HG02840 (cell line): ENCODE measurements around the gene ITPKC.
A peak's percentile ranks its signal among the peaks of the same experiment; 100 is the strongest.

ENCODE experiments used
- ATAC-seq: cut with Tn5 transposase; IDR thresholded peaks from one replicate; pipeline ENCODE4 v1.9.1; 2021; ENCODE audit warnings: mild to moderate bottlenecking, moderate library complexity, moderate number of reproducible peaks; ENCODE audit not compliant: unreplicated experiment, low FRiP score

Gene ITPKC

DNA sequence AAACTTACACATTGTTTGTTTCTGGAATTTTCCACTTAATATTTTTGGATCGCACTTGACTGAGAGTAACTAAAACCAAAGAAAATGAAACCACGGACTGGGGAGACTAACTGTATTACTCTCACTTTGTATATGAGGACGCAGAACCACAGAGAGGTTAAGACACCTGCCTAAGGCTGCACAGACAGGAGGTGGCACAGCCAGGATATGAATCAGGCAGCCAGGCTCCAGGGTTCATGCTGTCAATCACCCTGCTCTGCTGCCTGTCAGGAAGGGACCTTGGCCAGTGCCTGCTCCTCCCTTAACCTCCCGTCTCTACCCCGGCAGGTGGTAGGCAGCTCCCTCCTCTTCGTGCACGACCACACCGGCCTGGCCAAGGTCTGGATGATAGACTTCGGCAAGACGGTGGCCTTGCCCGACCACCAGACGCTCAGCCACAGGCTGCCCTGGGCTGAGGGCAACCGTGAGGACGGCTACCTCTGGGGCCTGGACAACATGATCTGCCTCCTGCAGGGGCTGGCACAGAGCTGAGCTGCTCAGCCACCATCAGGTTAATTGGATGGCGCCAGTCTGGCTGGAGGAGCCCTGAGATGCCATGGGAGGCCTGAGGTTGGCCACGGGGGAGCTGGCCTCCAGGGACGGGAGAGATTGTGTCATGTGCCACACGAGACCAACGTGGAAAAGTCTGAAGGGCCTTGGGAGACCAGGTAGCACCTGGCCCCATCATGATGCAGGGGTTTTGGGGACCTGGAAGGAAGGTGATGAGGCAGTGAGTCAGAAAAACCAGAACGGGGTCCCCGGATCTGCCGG lies 22.3 kb downstream of the ITPKC start:
- ATAC-seq = no peak

DNA sequence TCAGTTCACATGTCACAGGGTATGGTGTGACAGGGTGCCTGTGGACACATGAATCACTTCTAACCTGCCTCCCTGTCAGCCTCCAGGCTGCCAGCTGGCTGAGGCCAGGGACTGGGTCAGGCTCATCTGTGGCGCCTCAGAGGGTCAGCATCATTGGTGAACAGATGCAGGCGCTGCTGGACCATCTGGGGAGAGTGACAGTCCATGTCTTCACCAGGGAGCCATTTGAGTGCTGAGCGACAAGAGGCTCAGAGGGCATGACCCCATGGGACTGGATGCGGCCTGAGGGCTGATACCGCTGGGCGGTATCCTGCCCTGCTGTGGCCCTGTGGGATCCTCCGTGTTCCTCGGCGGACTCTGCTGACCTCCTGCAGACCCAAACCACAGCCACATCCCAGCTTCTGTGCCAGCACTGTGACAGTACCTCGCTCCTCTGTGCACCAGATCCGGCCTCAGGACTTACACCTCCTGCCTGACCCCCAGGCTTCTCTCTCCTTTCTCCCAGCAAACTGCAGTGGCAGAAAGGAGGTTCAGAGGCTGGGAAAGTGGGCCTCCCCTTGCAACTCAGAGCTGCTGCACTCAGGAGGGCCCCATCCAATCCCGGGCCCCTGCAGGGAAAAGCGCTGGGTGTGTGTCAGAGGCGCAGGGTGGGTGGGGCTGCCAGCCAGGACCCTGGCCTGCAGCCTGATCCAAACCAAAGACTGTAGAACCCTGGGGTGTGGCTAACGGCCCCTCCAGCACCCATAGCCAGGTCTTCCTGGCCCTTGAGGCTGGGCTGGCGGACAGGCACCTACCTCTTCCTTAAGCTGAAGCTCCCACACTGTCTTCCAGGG lies 23.2 kb downstream of the ITPKC start:
- ATAC-seq = no peak

DNA sequence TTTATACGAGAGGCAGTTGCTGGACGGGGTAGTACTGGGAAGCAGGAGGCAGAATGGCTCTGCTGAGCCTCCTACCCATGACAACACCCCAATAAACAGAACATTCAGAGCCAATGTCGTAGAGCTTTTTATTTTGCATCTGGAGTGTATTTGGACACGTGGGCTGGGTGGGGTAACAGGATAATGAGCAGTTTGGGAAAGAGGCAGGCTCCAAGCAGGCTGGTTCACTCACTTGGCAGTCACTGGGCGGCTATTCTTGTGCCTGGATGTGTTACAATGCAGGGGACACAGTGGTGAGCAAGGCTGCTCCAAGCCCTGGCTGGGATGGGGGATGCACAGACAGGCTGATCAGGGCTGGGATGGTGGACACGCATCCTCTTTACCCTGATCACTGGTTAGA lies 23.8 kb downstream of the ITPKC start:
- ATAC-seq = no peak

DNA sequence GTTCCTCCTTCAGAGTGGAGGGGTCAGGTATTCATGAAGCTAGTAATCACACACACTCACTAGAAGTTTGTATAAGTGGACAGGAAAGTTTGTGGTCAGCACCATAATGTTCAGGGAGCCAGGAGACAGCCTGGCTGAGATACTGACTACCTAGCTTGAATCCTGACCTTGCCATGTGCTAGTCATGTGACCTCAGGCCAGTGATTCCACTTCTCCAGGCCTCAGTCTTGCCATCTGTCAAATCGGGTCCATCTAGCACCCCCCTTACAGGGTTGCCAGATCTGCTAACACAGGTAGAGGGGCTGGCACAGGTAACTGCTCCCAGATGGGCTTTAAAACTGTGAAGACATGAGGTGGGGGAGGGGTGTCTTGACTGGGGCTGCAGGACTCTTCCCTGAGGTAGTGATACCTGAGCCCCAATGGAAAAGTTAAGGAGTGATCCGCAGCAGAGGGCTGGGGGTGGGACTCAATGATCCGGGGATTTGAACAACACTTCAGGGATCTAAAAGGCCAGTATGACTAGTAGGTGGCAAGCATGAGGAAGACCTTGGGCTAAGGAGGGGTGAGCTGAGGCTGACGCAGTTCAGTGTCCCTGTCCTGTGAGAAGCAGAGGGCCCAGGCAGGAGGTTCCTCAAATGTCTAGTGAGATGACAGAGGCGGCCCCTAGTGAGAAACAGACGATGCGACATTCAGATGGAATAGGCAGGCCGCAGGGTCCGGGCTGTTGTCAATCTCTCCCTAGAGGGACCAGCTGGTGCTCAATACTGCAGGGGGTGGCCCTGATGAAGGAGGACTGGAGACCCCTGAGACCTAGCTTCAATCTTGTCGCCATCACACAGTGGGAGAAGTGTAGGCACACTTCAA lies 24.8 kb downstream of the ITPKC start:
- no peak for ATAC-seq

DNA sequence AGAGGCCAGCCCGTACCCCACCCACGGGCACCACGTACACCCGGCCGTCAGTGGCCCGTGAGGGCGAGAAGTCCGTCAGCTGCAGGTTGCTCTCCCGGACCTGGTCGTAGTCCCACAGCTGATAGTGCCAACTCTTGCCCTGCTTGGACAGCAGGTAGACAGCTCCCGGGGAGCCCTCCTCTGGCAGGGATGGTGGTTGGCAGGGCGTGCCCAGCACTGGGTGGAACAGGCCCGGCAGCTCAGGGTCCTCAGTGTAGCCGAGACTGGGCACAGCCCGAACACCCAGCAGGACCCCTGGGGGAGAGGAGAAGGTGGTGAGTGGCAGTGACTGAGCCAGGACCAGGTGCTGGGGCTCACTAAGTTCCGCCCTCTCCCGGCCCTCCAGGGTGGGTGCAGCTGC lies 25.6 kb downstream of the ITPKC start:
- ATAC-seq = no peak

DNA sequence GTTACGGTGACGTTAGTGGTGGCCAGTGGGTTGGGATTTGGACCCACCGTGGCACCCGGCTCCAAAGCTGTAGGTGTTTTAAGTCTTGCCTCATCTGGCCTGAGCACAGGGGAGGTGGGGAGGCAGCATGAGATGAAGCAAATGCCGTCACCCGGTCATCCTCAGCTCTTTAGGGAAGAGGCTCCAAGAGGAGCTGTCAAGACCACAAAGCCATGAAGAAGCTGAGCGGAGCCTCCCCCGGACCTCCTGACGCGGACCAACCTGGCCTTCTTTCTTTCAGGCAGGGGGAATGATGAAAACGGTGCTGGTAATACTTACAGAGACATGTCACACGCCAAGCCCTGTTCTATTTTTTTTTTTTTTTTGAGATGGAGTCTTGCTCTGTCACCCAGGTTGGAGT lies 26.0 kb downstream of the ITPKC start:
- ATAC-seq = no peak

DNA sequence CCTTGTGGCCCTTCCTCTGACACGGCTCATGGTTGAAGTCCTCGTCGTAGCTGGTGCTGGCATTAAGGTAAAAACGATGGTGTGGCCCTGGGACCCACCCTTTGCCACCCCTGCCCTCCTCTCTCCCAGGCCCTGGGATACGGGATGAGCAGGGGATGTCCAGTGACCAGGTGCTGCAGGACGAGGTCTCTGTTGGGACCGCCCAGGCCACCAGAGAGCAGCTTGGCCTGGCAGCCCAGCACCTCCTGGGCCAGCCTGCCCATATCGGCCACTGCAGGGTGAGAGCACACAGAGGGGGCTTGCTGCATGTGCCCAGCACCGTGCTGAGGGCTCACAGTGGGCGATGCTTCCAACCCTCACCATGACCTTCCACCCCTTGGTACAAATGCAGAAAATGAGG lies 27.0 kb downstream of the ITPKC start:
- no peak for ATAC-seq

DNA sequence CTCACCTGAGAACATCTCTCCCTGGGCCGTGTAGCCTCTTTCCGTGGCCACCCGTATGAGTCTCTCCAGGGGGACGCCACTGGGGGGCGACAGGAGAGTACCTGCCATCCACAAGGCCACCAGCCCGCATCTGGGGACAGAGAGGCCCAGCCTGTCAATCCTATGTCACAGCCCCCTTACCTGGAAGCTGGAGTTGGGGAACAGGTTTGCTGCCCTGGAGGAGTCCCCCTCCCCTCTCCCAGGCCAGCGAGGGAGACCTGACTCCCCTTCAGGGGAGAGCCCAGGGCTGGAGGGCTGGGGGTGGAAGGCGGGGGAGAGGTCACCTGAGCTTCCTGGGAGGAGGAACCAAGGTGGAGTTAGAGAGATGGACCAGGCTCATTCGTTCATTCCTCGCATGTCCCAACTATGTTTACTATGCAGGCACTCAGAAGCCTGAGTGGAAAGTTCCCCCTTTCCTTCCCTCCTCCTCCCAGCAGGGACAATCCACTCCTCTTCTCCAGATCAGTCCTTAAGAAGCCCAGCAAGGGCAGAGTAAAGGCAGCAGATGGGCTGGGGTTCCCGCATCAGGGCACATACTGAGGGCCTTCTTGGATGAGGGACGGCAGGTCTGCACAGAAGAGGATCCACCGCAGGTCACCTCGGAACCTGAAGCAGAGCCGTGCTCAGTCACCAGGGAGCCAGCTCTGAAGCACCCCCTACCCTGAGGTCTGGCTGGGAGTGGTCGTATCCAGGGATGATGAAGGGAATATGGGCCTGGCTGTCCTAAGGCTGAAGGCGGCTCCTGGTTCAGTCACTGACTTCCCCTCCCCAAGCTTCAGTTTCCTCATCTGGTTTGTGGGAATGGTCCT lies 27.9 kb downstream of the ITPKC start:
- no peak for ATAC-seq

DNA sequence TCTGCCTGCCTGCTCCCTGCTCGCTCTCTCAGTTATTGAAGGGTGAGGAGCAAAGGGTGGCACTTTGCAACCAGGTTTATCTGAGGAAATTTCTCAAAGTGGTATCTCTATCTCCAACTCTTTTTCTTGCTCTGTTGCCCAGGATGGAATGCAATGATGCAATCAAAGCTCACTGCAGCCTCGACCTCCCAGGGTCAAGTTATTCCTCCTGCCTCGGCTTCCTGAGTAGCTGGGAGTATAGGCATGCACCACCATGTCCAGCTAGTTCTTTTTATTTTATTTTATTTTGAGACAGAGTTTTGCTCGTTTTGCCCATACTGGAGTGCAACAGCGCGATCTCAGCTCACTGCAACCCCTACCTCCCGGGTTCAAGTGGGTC lies 28.5 kb downstream of the ITPKC start:
- no peak for ATAC-seq

DNA sequence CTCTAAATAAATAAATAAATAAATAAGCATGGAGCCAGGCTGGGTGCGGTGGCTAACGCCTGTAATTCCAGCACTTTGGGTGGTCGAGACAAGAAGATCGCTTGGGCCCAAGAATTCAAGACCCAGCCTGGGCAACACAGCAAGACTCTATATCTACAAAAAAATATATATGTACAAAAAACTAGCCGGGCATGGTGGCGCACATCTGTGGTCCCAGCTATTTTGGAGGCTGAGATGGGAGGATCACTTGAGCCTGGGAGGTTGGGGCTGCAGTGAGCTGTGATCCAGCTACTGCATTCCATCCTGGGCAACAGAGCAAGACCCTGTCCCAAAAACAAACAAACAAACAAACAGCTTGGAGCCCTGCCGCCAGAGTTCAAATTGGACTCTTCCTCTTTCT lies 30.6 kb downstream of the ITPKC start:
- ATAC-seq = no peak

DNA sequence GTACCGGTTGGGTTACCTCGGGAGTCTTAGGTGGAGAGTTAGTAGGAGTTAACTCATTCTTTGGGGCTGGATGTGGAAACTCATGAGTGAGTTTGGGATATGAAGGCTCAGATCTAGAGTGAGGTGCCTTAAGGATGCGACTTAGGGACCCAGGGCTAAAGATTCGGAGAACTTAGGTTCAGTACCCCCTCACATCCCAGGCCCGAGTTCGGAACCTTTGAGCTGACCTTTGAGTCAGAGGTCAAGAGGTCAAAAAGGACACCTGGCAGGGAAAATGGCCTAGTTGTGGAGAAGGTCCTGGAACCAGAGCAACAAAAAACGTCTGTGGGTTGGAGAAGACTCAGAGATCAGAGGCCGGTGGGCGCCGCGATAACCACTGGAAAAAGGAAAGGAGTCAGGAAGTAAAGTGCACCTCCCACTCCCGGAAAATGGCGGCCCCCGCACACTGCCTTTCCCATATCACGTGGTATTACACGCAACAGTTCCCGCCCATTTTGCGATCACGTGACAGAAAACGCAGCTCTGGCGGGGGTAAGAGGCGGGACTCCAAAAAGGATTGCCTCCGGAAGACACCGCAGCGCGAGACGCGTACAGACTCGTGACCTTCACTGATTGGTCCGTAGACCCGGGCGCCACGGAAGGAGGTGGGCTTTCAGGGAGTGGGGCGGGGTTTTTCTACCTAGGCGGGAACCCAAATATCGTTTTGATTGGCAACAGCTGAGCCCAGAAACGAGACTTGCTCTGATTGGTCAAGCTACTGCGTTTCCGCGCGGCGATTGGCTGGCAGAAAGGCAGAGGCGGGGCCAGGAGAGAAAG lies 33.4 kb downstream of the ITPKC start, which contains the start of gene ACTMAP:
Gene ACTMAP, minus strand, starts transcription at position 420 of the 816 bp plus-strand sequence. CDS start 674 bp downstream, outside the sequence.
- peak; percentile 88 for ATAC-seq

DNA sequence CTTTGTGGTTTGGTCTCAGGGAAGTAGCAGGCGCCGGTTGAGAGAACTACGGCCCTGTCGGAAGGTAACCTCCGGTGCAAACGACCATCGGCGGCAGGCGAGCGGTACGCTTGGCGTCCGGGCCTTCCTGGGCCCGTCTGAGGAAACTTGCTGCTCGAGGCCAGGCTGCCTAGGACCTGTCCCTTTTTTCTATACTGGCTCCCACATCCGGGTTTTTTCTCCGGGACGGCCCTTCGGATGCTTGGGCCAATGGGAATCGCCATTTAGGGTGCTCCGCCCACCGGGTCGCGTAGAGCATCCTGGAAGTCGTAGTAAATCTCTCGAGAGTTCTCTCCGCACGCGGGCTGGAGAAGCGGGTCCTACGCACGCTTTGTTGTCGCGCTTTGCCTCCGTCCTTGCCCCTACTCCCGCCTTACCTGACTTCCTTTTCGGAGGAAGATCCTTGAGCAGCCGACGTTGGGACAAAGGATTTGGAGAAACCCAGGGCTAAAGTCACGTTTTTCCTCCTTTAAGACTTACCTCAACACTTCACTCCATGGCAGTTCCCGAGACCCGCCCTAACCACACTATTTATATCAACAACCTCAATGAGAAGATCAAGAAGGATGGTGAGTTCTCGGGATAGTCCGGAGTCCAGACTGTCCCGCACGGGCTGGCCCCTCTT lies 34.1 kb downstream of the ITPKC start, which contains the start of gene SNRPA:
Gene SNRPA, plus strand, starts transcription at position 330 of the 664 bp plus-strand sequence. Its CDS starts 206 bp downstream, at position 536.
- peak; percentile 63 for ATAC-seq

DNA sequence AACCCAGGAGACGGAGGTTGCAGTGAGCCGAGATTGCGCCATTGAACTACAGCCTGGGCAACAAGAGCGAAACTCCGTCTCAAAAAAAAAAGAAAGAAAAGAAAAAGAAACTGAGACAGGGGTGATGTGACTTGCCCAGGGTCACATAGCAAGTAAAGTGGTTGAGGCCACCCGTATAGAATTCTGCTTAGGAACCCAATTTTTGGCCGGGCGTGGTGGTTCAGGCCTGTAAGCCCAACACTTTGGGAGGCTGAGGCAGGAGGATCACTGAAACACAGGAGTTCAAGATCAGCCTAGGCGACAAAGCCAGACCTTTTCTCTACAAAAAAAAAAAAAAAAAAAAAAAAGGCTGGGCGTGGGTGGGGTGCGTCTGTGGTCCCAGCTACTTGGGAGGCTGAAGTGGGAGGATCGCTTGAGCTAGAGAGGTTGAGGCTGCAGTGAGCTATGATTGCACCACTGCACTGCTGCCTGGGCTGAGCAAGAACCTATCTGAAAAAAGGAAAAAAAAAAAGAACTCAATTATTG lies 35.4 kb downstream of the ITPKC start:
- no peak for ATAC-seq

DNA sequence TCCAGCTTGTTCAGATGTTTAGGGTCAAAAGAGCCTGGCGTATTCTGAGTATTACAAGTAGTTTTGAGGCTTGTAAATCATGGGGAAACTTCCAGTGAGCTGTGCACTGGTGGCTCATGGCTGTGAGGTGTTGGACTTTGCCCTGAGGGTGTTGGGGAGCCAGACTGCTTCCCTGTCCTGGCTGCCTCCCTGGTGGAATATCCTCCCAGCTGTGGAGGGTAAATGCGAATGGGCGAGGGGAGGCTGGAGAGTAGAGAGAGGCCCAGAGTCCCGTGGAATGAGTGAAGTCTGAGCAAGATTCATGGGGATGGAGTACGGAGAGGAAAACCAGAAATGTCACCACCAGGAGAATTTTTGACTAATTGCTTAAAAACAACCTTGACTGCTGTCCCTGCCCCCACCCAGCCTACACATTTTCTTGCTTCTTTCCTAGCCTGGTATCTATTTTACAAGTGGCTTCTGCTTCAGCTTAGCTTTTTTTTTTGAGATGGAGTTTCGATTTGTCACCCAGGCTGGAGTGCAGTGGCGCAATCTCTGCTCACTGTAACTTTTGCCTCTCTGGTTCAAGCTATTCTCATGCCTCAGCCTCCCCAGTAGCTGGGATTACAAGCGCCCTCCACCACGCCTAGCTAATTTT lies 37.8 kb downstream of the ITPKC start:
- no peak for ATAC-seq

DNA sequence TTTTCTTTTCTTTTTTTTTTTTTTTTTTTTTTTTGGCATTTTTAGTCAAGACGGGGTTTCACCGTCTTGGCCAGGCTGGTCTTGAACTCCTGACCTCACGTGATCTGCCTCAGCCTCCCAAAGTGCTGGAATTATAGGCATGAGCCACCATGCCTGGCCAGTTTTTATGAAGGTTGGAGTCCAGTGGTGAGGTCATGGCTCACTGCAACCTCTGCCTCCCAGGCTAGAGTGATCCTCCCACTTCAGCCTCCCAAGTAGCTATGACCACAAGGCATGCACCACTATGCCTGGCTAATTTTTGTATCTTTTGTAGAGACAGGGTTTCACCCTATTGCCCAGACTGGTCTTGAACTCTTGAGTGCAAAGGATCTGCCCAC lies 38.3 kb downstream of the ITPKC start:
- no peak for ATAC-seq

DNA sequence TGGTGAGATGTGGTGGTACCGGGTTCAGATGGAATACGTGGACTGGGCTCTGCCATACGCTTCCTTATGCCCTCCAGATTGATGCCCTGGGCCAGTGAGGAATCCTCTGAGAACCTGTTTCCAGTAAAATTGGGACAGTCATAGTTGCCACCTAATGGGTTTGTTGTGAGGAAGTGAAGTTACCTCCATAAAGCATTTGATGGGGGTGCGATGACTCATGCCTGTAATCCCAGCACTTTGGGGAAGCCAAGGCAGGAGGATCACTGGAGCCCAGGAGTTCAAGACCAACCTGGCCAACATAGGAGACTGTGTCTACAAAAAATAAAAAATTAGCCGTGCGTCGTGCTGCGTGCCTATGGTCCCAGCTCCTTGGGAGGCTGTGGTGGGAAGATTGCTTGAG lies 38.9 kb downstream of the ITPKC start:
- ATAC-seq = no peak

DNA sequence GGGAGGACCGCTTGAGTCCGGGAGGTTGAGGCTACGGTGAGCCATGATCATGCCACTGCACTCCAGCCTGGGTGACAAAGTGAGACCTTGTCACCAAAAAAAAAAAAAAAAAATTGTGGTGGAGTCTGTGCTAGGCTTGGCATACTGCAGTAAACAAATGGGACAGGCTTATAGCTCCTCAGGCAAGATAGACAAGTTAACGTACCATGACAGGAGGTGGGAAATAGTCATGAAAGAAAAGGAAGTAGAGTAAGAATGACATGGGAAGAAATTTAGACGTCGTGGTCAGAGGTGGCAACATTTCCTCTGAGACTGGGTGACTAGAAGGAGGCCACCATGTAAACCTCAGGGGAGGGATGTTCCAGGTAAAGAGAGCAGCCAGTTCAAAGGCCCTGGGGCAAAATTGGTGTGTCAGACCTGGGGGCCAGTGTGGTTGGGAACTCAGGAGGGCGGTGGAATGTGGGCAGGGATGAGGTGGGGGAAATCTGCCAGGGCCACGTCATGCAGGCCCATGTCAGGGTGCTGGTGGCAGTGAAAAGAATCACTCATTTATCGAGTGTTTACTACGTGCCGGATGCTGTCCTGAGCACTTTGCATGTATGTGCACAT lies 39.7 kb downstream of the ITPKC start:
- no peak for ATAC-seq
